NCI-H524 (cell line): Measurements from ENCODE around the gene PANK3.
"Not testable (repeated sequence)": the region's sequence is repeated elsewhere in the genome, so short reads cannot be mapped to it uniquely, and the experiment has no call there.

Experiments used
- DNase-seq, 2 experiments: peaks; one replicate each; lab custom pipeline; 2025; lab: John Stamatoyannopoulos, UW

Gene PANK3

GRCh38 chr5:168592014-168592368 is 12.8 kb upstream of the PANK3 start:
- DNase-seq: no peak

GRCh38 chr5:168591302-168592013 is 12.3 kb upstream of the PANK3 start:
- DNase-seq: no peak

- DNase-seq: no peak
These were observed 11.5 kb upstream of the PANK3 start for GRCh38 chr5:168590666-168591065.

GRCh38 chr5:168587987-168588386 is 8.8 kb upstream of the PANK3 start:
- no peak for DNase-seq

GRCh38 chr5:168585119-168585856 is 6.1 kb upstream of the PANK3 start:
- peak in 1 of 2 experiments; percentile 41 for DNase-seq

- no peak for DNase-seq
These were observed 4.7 kb upstream of the PANK3 start for GRCh38 chr5:168583742-168584482.

- not testable (repeated sequence) for DNase-seq
These were observed 1.8 kb upstream of the PANK3 start for GRCh38 chr5:168580814-168581469.

GRCh38 chr5:168580227-168580508 is 1.0 kb upstream of the PANK3 start:
- peak in 1 of 2 experiments; percentile 43 for DNase-seq

- peak; percentile 96 to 98 for DNase-seq
These were observed 489 bp upstream of the PANK3 start for GRCh38 chr5:168579488-168580226.

- DNase-seq: no peak
These were observed 1.2 kb downstream of the PANK3 start for GRCh38 chr5:168578006-168578405.

- DNase-seq: peak in 1 of 2 experiments; percentile 10
These were observed 3.5 kb downstream of the PANK3 start for GRCh38 chr5:168575391-168576372.

- DNase-seq: not testable (repeated sequence)
These were observed 5.0 kb downstream of the PANK3 start for GRCh38 chr5:168574156-168574555.

- not testable (repeated sequence) for DNase-seq
These were observed 5.5 kb downstream of the PANK3 start for GRCh38 chr5:168573663-168574062.

- DNase-seq: no peak
These were observed 8.5 kb downstream of the PANK3 start for GRCh38 chr5:168570490-168571328.

GRCh38 chr5:168568738-168569137 is 10.4 kb downstream of the PANK3 start:
- no peak for DNase-seq

- no peak for DNase-seq
These were observed 15.2 kb downstream of the PANK3 start for GRCh38 chr5:168563959-168564358.

GRCh38 chr5:168562279-168562678 is 16.9 kb downstream of the PANK3 start:
- no peak for DNase-seq

GRCh38 chr5:168557389-168557788 is 21.8 kb downstream of the PANK3 start:
- DNase-seq: no peak

GRCh38 chr5:168553377-168554130 is 25.6 kb downstream of the PANK3 start:
- DNase-seq: no peak
